ENCODE data around the gene SGPP2.

DNA sequence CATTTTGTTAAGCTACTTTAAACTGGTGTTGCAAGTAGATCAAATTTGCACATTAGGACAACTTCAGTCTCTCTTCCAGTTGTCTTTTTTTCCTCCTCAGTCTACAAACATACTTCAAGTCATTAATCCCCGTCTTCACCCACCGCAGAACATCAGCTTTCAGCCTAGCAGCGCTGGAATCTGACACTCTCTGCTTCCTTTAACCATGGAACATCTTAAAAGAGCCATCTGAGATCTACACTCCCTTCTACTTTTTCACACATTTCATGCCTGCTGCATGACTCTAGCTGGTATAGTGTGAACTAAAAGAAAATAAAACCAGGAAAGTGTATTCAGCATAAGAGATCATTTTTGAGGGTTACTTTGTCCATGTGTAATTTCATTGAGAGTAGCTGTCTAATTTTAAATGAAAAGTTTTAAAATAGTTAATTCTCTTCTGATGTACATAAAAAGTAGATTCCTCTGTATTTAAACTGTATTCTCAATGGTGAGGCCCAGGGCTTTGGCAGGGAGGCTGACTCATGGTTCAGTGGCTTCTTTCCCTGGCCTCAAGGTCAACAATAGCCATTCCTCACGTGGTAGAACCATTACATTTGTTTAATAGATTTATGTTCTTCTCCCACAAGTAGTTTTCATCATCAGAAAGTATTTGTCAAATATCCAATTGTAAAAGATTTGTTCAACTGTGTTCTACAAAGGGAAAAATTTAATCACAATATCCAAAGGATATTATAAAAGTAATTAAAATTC lies 16.5 kb downstream of the SGPP2 start:
- no peak for TF ChIP-seq EZH2 (IDR thresholded peaks at IDR 0.05; ENCODE audit: low read length)
- TF ChIP-seq, protein P1, sequence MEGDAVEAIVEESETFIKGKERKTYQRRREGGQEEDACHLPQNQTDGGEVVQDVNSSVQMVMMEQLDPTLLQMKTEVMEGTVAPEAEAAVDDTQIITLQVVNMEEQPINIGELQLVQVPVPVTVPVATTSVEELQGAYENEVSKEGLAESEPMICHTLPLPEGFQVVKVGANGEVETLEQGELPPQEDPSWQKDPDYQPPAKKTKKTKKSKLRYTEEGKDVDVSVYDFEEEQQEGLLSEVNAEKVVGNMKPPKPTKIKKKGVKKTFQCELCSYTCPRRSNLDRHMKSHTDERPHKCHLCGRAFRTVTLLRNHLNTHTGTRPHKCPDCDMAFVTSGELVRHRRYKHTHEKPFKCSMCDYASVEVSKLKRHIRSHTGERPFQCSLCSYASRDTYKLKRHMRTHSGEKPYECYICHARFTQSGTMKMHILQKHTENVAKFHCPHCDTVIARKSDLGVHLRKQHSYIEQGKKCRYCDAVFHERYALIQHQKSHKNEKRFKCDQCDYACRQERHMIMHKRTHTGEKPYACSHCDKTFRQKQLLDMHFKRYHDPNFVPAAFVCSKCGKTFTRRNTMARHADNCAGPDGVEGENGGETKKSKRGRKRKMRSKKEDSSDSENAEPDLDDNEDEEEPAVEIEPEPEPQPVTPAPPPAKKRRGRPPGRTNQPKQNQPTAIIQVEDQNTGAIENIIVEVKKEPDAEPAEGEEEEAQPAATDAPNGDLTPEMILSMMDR (optimal IDR thresholded peaks at IDR 0.05 in 1 of 3, IDR thresholded peaks at IDR 0.05 in 1 of 3, conservative IDR thresholded peaks at IDR 0.05 in 1 of 3; ENCODE audit: extremely low read depth in 1 of 3, insufficient read depth in 2 of 3, low read length in 3 of 3) = no peak
